Muscle layer of duodenum (tissue), 2 donors: ENCODE measurements around the gene PDGFC.

Source experiments
- H3K27ac ChIP-seq: one replicate; pipeline ENCODE4 v1.7.0; 2013; ENCODE audit warnings: mild to moderate bottlenecking, low read length
- H3K27me3 ChIP-seq: one replicate; pipeline ENCODE4 v1.7.0; 2013; ENCODE audit warnings: low read depth, mild to moderate bottlenecking, control low read depth, low read length
- H3K36me3 ChIP-seq, 2 donors: one replicate each; pipeline ENCODE4 v1.7.0; 2013; ENCODE audit warnings: low read length in 2 of 2, control low read depth in 1 of 2, mild to moderate bottlenecking in 1 of 2; ENCODE audit not compliant: insufficient read depth in 2 of 2, control insufficient read depth in 1 of 2
- H3K4me1 ChIP-seq, 2 donors: one replicate each; pipeline ENCODE4 v1.7.0; 2013; ENCODE audit warnings: low read length in 2 of 2, mild to moderate bottlenecking in 2 of 2, control low read depth in 1 of 2, moderate library complexity in 1 of 2; ENCODE audit not compliant: insufficient read depth in 2 of 2, control insufficient read depth in 1 of 2
- H3K4me3 ChIP-seq, 2 donors: one replicate each; pipeline ENCODE4 v1.7.0; 2013; ENCODE audit warnings: low read length in 2 of 2, low read depth in 1 of 2, mild to moderate bottlenecking in 1 of 2
- H3K9me3 ChIP-seq, 2 donors: one replicate each; pipeline ENCODE4 v1.7.0; 2013; ENCODE audit warnings: low read length in 2 of 2, control low read depth in 1 of 2, mild to moderate bottlenecking in 1 of 2; ENCODE audit not compliant: control insufficient read depth in 1 of 2
- donor health status: healthy.

The PDGFC gene

DNA sequence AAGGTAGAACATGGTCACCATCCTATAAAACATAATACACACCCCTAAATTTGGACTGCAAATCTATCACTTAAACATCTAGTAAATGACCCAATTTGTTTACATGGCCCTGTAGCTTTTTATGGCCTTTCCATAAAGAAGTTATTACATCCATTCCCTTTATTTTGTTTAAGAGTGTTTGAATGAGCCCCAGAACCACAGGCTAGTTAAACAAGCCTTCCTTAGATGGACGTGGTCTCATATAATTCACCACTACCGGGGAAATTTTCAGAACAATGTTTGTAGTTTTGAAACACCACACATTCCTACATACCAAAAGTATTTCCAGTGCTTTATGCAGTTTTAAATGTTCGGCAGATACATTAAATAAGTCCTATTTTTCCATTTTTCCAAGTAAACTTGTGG lies 12.3 kb downstream of the PDGFC start:
- Histone ChIP-seq H3K9me3 (no peaks in the 10 kb centered on the region), H3K4me1 (peaks cover 8 to 28% of the 10 kb centered on the region in 2 donors), H3K27me3 (no peaks in the 10 kb centered on the region), H3K4me3 (no peak overlapping the region), H3K36me3 (no peaks in the 10 kb centered on the region), H3K27ac (no peak overlapping the region)

DNA sequence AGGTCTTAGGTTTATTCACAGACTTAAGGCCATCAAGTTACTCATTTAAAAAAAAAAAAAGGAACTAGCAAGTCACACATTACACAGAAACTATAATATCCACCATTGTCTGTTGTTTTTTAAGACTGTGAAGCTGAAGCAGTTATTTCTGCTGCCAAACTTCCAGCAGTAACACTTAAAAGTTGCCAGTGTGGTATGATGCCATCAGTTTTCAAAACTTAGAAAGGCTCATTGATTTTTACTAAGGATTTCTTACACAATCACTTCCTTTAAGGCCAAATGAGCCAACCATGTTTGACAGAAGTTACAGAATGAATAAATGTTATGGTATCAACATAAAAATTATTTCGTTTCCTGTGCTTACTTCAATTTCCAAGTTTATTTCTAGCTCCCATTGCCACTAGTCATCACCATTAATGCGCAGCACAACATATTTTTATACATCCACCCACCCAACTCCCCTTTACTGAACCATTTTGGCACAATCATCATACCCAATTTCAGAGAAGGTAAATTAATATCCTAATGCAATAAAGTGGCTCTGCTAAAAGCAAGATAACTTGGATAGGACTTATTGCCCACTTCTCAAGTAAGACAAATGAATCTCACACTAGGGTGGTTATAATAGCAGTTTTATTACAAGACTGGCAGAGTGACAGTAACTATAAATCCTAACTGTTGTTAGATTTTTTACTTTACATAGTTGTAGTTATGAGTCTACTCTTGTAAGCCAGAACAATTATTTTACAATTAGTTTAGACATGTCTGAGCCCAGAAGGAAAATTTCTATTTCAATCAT lies 13.1 kb downstream of the PDGFC start:
- Histone ChIP-seq H3K27me3 (no peaks in the 10 kb centered on the region), H3K4me1 (peaks cover 8 to 28% of the 10 kb centered on the region in 2 donors), H3K4me3 (no peak overlapping the region), H3K36me3 (no peaks in the 10 kb centered on the region), H3K27ac (no peak overlapping the region), H3K9me3 (no peaks in the 10 kb centered on the region)

DNA sequence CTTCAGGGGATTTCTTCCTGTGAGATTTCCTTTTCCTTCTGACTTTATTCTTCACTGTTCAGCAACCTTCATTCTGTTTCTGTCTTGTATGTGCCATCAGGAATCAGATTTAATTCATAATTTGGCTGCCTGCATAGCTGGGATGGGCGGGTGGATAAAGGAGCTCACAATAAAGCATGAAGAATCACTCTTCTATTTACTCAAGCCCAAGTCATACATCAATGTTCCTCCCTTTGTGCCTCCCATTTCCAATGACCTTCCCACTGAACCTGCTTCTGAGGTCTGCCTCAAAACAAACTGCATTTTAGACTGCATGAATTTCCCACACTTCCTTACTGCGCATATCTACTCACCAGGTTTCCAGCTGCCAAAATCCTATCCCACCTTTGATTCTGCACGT lies 14.0 kb downstream of the PDGFC start:
- Histone ChIP-seq H3K4me1 (peaks cover 6 to 22% of the 10 kb centered on the region in 2 donors), H3K27me3 (no peaks in the 10 kb centered on the region), H3K27ac (no peak overlapping the region), H3K36me3 (no peaks in the 10 kb centered on the region), H3K4me3 (no peak overlapping the region), H3K9me3 (no peaks in the 10 kb centered on the region)

DNA sequence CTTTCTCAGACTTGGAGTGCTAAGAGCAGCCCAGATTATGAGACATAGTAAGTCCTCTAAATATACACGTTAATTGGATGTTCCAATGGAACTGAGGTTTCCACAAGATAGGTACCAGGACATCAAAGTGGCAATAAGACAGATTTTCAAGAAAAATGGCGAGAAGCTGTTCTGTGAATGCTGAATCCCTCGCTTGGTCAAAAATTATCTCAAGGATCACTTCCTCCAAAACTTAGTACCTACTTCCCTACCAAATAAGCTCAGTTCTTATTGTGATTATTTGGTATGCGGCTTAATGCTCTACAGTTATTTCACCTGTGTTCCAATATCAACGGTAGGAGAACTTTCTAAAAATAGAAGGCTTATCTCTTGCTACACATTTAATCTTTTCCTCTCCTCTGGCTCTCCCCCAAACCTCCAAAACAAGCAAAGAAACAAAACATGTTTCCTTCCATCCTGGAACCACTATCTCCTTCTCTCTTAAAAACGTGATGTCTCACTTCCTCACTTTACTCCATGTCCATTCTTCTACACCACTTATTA lies 14.7 kb downstream of the PDGFC start:
- Histone ChIP-seq H3K4me3 (no peak overlapping the region), H3K36me3 (no peaks in the 10 kb centered on the region), H3K27ac (no peak overlapping the region), H3K4me1 (peaks cover 0 to 26% of the 10 kb centered on the region in 2 donors), H3K9me3 (no peaks in the 10 kb centered on the region), H3K27me3 (no peaks in the 10 kb centered on the region)

DNA sequence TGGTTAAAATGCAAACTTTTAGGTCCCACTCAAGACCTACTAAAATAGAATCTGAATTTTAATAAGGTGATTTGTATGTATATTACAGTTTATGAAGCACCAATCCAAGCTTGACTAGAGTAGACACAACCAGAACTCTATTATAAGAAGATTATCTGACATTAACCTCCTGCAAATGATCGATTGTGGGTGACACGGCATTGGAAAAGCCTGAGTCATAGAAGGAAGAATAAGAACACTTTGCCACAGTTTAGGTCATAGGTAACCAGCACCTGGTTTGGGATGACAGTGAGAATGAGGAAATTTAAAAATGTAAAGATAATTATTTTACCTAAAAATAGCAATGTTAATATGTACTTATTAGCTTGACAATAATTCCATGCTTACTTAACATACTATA lies 15.2 kb downstream of the PDGFC start:
- H3K9me3 ChIP-seq, result no peaks in the 10 kb centered on the region
- H3K4me3 ChIP-seq, result no peak overlapping the region
- H3K27me3 ChIP-seq, result no peaks in the 10 kb centered on the region
- no peak overlapping the region for H3K27ac ChIP-seq
- no peaks in the 10 kb centered on the region for H3K36me3 ChIP-seq
- H3K4me1 ChIP-seq, result peaks cover 0 to 26% of the 10 kb centered on the region in 2 donors

DNA sequence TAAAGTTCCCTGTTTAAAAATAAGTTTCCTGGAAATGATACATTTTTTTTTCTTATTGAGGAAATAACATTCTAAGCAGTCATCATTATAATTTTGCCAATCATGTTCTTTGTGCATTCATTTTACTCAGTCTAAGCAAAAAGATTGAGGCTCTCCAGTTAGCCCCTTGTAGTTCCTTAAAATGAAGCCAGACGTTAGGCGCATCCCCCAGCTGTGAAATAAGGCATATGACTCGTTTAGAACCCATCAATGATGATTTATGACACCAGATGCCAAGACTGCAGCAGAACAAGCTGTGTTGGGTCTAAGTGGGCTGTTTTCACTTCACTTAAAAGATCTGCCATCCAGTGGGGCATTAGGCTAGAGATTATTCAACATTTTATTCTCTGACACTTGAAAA lies 17.0 kb downstream of the PDGFC start:
- no peaks in the 10 kb centered on the region for H3K9me3 ChIP-seq
- no peak overlapping the region for H3K27ac ChIP-seq
- no peak overlapping the region for H3K4me3 ChIP-seq
- no peaks in the 10 kb centered on the region for H3K27me3 ChIP-seq
- peaks cover 4 to 24% of the 10 kb centered on the region in 2 donors for H3K4me1 ChIP-seq
- H3K36me3 ChIP-seq, result no peaks in the 10 kb centered on the region

DNA sequence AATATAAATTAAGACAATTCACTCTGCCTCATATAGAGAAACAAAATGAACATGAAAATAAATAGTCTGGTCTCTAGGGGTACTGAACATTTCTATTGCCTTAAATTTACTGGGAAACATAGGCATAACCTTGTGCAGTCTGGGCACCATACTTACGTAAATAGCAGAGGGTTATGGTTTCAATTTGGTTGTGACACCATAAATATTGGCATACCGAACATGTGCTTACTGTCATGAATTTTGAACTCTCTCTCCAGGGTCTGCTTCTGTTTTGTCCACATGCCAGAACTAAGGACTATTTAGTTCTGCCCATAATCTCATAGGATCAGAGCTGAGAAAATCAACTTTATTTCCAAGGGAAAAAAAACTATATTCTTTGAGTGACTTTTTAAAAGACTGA lies 17.6 kb downstream of the PDGFC start:
- H3K4me3 ChIP-seq, result no peak overlapping the region
- peaks cover 6 to 24% of the 10 kb centered on the region in 2 donors for H3K4me1 ChIP-seq
- H3K27ac ChIP-seq, result no peak overlapping the region

DNA sequence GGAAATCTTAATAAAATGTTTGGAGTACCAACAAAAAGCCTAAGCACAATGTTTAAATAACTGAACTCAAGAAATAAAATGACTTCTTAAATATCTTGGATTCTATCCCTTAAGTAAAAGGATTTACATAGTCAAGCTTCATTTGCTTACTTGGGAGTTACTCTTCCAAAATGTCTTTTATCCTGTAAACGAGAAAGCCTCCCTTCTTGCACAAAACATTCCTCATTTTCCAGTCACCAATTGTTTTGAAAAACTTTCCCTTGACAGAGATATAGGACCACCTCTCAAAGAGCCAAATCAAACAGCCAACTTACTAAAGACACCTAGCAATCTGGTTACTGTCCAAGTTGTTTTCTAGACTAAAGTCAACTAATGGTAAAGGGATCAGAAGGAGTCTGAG lies 18.6 kb downstream of the PDGFC start:
- H3K4me1 ChIP-seq, result peaks cover 6 to 27% of the 10 kb centered on the region in 2 donors
- H3K4me3 ChIP-seq, result no peak overlapping the region
- no peaks in the 10 kb centered on the region for H3K36me3 ChIP-seq
- H3K9me3 ChIP-seq, result no peaks in the 10 kb centered on the region
- no peak overlapping the region for H3K27ac ChIP-seq
- H3K27me3 ChIP-seq, result no peaks in the 10 kb centered on the region

More for the DNA sequence above, 17.6 kb downstream of the PDGFC start:
- no peaks in the 10 kb centered on the region for H3K36me3 ChIP-seq
- H3K9me3 ChIP-seq, result no peaks in the 10 kb centered on the region
- no peaks in the 10 kb centered on the region for H3K27me3 ChIP-seq

DNA sequence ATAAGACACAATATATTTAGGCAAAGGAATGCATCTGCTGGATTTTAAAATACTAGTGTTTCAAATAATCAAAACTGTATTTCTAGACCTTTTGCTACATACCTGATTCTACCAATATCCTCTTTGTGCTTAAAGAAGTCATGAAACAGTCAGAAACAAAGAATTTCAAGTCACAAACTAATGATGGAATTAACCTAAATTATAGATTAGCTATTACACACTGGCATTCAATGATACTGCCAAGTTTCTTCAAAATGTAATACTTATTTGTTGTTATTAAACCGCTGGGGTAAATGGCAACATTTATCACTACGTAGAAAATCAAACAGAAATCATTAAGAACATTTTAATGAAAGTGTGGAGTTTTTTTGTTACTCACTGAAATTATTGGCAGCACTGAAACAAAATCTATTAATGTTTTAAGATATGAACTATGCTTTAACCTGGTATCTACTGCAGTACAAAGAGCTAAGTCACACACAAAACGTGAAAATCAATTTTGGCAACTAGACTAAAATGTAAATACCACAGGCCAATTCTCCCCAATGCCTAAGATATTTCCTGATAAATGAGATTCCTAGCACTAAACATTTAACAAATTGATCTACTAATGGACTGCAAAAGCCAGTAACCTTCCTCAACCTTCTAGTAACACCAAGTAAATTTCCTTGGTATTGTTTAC lies 19.4 kb downstream of the PDGFC start:
- Histone ChIP-seq H3K36me3 (no peaks in the 10 kb centered on the region), H3K4me1 (peaks cover 7 to 27% of the 10 kb centered on the region in 2 donors), H3K9me3 (no peaks in the 10 kb centered on the region), H3K4me3 (no peak overlapping the region), H3K27ac (no peak overlapping the region), H3K27me3 (no peaks in the 10 kb centered on the region)

DNA sequence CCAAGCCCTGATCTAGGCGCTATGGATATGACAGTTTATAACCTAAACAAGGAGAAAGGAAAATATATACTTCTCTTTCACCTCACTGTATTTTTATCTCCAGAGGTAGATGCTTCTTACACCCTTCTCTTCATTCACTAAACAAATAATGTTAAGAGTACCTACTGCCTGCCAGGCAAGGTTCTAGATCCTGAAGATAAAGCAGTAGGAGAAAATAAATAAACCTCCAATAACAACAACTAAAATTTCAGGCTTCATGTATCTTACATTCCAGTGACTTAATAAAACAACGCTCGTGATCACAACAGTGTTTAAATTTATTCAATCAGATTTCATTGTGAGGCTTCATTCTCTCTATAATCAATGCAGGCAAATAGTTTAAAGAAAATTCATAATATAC lies 20.7 kb downstream of the PDGFC start:
- Histone ChIP-seq H3K4me1 (peaks cover 10 to 35% of the 10 kb centered on the region in 2 donors), H3K27ac (peak overlapping the region; percentile 20), H3K27me3 (no peaks in the 10 kb centered on the region), H3K36me3 (peaks cover 0 to 2% of the 10 kb centered on the region in 2 donors), H3K9me3 (no peaks in the 10 kb centered on the region), H3K4me3 (peak overlapping the region in 1 of 2 donors; percentile 12)

DNA sequence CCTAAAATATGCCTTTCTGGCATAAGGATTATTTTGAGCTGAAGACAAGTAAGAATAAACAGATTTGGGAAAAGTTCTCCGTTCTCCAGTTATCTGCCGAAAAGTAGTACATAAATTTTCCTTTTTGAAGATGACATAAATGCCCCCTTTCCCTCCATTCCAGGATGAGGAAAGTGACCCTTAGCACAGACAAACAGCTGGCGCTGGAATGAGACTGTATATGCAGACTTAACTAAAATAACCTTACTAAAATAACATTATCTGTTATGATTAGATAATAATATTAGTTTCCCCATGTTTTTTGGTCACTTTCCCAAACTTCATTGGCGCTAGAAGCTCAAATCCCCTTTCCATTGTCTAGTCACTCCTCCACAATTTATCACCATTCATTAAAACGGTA lies 21.5 kb downstream of the PDGFC start:
- Histone ChIP-seq H3K4me3 (no peak overlapping the region), H3K4me1 (peaks cover 10 to 40% of the 10 kb centered on the region in 2 donors), H3K36me3 (peaks cover 0 to 5% of the 10 kb centered on the region in 2 donors), H3K27me3 (no peaks in the 10 kb centered on the region), H3K9me3 (no peaks in the 10 kb centered on the region), H3K27ac (peak overlapping the region; percentile 39)
